ENCODE data around the gene SUN2. TPM values are rescaled to one million over a fixed set of nuclear protein-coding genes. Genes with fewer than 3 reads are reported as not detected.

SUN2 gene
- total and polyA plus RNA-seq, 2 of the 8 experiments (the other 6 are each of a cell fraction or from before 2014, with no cell fraction given), result 5.1 to 10.5 TPM

DNA sequence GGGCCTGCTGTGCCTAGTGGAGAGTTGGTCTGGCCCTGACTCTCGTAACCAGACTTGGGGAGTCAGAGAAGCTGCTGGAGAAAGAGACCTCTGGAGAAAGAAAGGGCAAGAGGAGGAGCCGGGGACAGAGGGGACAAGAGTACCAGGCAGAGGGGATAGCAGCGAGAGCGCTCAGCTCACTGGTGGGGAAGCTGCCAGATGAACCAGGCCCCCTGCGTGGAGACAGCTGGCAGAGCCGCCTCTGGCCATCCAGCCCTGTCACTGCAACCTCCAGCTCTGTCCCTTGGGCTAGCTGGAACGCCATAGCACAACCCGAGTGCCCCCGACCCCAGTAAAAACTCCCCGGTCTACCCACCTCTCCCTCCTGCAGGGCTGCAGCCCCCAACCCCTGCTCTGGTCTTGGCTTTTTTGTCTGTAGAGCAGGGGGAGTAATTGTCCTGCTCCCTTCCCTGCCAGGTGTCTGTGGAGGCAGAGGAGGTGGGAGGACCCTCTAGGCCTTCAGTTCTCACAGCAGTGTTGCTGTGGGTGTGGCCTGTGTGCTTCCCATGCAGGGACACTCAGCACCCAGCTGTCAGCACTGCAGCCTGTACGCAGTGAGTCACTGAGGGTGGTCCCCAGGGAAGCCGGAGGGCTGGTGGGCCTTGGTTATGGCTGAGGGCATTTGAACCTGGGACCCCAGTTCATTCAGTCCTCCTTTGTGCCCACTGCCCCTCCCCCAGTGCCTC, 4.8 kb upstream of the SUN2 start (continued):
- TF ChIP-seq, protein P1, sequence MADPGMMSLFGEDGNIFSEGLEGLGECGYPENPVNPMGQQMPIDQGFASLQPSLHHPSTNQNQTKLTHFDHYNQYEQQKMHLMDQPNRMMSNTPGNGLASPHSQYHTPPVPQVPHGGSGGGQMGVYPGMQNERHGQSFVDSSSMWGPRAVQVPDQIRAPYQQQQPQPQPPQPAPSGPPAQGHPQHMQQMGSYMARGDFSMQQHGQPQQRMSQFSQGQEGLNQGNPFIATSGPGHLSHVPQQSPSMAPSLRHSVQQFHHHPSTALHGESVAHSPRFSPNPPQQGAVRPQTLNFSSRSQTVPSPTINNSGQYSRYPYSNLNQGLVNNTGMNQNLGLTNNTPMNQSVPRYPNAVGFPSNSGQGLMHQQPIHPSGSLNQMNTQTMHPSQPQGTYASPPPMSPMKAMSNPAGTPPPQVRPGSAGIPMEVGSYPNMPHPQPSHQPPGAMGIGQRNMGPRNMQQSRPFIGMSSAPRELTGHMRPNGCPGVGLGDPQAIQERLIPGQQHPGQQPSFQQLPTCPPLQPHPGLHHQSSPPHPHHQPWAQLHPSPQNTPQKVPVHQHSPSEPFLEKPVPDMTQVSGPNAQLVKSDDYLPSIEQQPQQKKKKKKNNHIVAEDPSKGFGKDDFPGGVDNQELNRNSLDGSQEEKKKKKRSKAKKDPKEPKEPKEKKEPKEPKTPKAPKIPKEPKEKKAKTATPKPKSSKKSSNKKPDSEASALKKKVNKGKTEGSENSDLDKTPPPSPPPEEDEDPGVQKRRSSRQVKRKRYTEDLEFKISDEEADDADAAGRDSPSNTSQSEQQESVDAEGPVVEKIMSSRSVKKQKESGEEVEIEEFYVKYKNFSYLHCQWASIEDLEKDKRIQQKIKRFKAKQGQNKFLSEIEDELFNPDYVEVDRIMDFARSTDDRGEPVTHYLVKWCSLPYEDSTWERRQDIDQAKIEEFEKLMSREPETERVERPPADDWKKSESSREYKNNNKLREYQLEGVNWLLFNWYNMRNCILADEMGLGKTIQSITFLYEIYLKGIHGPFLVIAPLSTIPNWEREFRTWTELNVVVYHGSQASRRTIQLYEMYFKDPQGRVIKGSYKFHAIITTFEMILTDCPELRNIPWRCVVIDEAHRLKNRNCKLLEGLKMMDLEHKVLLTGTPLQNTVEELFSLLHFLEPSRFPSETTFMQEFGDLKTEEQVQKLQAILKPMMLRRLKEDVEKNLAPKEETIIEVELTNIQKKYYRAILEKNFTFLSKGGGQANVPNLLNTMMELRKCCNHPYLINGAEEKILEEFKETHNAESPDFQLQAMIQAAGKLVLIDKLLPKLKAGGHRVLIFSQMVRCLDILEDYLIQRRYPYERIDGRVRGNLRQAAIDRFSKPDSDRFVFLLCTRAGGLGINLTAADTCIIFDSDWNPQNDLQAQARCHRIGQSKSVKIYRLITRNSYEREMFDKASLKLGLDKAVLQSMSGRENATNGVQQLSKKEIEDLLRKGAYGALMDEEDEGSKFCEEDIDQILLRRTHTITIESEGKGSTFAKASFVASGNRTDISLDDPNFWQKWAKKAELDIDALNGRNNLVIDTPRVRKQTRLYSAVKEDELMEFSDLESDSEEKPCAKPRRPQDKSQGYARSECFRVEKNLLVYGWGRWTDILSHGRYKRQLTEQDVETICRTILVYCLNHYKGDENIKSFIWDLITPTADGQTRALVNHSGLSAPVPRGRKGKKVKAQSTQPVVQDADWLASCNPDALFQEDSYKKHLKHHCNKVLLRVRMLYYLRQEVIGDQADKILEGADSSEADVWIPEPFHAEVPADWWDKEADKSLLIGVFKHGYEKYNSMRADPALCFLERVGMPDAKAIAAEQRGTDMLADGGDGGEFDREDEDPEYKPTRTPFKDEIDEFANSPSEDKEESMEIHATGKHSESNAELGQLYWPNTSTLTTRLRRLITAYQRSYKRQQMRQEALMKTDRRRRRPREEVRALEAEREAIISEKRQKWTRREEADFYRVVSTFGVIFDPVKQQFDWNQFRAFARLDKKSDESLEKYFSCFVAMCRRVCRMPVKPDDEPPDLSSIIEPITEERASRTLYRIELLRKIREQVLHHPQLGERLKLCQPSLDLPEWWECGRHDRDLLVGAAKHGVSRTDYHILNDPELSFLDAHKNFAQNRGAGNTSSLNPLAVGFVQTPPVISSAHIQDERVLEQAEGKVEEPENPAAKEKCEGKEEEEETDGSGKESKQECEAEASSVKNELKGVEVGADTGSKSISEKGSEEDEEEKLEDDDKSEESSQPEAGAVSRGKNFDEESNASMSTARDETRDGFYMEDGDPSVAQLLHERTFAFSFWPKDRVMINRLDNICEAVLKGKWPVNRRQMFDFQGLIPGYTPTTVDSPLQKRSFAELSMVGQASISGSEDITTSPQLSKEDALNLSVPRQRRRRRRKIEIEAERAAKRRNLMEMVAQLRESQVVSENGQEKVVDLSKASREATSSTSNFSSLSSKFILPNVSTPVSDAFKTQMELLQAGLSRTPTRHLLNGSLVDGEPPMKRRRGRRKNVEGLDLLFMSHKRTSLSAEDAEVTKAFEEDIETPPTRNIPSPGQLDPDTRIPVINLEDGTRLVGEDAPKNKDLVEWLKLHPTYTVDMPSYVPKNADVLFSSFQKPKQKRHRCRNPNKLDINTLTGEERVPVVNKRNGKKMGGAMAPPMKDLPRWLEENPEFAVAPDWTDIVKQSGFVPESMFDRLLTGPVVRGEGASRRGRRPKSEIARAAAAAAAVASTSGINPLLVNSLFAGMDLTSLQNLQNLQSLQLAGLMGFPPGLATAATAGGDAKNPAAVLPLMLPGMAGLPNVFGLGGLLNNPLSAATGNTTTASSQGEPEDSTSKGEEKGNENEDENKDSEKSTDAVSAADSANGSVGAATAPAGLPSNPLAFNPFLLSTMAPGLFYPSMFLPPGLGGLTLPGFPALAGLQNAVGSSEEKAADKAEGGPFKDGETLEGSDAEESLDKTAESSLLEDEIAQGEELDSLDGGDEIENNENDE (IDR thresholded peaks at IDR 0.05; ENCODE audit: insufficient replicate concordance, low read length), result no peak
- TF ChIP-seq, protein P2, sequence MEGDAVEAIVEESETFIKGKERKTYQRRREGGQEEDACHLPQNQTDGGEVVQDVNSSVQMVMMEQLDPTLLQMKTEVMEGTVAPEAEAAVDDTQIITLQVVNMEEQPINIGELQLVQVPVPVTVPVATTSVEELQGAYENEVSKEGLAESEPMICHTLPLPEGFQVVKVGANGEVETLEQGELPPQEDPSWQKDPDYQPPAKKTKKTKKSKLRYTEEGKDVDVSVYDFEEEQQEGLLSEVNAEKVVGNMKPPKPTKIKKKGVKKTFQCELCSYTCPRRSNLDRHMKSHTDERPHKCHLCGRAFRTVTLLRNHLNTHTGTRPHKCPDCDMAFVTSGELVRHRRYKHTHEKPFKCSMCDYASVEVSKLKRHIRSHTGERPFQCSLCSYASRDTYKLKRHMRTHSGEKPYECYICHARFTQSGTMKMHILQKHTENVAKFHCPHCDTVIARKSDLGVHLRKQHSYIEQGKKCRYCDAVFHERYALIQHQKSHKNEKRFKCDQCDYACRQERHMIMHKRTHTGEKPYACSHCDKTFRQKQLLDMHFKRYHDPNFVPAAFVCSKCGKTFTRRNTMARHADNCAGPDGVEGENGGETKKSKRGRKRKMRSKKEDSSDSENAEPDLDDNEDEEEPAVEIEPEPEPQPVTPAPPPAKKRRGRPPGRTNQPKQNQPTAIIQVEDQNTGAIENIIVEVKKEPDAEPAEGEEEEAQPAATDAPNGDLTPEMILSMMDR (IDR thresholded peaks at IDR 0.05; ENCODE audit: control extremely low read depth in 1 of 3, insufficient read depth in 1 of 3, low read depth in 1 of 3, low read length in 3 of 3), result no peak
- TF ChIP-seq CHD1 (IDR thresholded peaks at IDR 0.05; ENCODE audit: low read depth, low read length), result no peak
